Stimulated activated CD8-positive, alpha-beta memory T cell treated with anti-CD3 and anti-CD28 coated beads, Interleukin-7, amount 100 ng/mL, for 24 hours (primary cell): ENCODE results near the gene PNLIPRP2.

Experiments
- DNase-seq: peaks from one replicate; pipeline ENCODE4 v3.0.0-alpha.2; 2020; ENCODE audit warnings: low read depth

The PNLIPRP2 gene

DNA sequence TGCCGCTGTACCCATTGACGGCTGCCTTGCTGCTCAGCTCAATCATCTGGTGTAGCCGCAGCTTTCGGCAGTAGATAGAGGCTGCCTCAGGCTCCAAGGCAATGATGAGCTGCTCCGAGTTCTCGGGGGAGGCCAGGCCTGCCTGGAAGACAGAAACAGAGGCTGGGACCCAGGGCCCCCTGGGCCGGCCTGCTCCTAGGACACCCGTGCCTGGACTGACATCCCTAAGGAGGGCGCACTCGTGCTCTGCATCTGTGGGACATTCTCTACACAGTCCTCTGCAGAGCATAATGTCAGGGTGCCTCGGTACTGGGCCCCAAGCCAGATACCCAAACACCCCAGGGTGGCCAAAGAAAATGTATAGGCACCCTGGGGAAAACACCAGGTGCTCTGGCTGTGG lies 63.1 kb downstream of the PNLIPRP2 start:
- DNase-seq: no peak

DNA sequence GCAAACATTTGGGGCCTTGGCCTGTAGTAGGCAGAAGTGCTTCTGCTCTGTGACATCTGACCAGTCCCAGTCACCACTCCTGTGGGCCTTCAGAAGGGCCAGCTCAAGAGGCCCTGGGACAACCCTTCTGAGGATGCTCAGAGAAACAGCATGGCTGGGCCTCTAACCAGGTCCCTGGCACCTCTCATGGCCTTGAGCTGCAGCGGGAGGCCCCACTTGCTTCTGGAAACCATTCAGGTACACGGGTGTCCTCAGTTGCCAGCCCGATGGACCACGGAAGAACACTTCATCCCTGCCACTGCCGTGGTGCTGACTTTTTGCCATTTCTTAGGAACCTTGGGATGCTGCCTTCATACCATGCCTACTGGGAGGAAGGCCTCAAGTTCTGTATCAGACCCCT lies 64.0 kb downstream of the PNLIPRP2 start:
- DNase-seq: no peak

DNA sequence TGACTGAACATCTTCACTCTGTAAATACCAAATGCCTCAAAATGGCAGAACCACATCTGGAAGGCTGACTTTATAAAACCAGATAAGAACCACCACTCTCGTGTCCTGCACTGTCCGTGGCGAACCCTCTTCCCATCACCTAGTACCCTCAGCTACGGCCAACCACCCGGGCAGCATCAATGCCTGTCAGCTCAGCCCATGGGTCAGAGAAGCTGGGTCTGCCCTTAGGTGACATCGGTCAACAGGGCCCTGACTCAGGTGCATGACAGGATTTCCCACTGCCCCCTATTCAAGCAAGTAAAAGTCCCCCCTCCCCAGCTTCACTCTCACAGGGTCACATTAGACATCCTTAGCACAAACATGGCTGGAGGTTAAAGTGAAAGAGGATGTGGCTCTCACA lies 65.1 kb downstream of the PNLIPRP2 start:
- DNase-seq: no peak

DNA sequence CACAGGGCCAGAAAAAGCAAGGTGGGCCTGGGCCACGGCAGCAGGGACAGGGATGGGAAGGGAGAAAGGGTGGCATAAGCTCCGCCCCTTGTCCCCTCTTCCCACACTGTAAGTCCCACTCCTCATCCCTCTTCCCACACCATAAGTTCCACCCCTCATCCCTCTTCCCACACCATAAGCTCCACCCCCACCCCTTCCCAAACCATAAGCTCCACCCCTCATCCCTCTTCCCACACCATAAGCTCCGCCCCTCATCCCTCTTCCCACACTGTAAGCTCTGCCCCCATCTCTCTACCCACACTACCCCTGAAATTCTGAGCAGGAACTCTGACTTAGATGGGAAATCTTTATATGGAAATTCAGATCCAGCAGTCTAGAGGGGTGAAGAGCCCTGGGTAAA lies 65.9 kb downstream of the PNLIPRP2 start:
- no peak for DNase-seq

DNA sequence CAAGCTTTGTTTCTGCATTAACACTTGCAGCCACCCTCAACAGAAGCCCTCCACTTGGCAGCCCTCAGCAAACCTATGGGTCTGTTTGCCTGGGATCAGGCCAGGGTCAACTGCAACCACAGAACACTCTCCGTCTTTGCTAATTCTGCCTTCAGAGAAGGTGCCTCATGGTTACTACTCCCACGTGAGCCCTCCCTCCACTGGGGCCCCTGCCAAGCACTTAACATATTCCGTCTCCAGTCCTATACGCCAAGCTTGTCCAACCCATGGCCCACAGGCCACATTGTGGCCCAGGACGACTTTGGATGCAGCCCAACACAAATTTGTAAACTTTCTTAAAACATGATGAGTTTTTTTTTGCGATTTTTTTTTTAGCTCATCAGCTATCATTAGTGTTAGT lies 66.9 kb downstream of the PNLIPRP2 start:
- no peak for DNase-seq

DNA sequence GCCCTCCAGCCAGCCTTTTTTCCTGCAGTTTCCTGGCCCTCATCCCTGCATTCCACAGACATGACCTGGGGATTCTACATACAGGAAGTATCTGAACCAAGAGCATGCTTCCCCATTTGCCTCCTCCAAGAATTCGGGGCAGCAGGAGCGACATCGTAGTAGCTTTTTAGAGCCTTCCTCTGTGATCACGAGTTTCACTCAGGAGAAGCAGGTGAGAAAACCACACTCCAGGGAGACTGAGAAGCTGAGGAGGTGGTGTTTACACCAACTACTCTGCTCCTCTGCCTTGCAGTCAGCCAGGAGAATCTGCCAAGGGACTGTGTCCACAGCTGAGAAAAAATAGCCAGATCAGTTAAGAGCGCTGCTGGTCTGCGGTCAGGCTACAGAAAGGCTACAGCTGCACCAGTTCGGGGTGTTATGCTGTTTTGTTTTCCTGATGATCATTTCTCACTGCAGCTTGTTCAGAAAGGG lies 67.5 kb downstream of the PNLIPRP2 start:
- DNase-seq: no peak

DNA sequence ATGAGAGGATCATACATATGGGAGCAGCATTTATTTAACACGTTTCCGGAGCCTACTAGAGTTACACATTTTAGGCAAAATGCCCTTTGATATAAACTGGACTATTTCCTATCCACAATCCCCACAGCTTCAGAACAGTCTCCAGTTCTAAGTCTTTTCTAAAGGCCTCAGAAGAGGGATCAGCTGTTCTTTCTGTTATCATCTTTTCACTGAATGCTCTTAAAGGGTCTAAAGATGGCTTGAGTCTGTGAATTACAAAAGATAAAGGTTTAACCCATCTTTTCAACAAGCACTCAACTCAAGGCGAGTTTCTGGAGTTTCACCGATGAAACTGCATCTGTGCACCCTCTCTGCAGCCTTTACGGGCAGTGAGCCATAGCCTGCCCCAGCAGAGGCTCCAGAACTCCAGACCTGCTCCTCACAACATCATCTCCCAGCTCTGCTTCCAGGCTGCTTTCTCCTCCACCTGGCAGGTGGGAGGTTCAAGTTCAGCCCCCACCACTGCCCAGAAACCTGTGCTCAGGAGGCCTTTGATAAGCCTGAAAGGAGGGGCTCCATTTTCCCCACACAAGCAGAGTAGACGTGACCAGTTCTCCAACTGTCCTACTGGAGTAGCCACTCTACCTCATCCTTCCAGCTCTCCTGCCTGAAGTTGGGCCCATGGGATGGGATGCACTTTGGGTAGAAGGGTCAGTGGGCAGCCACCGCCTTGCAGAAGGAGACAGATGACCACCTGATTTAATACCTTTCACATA lies 68.2 kb downstream of the PNLIPRP2 start:
- no peak for DNase-seq

DNA sequence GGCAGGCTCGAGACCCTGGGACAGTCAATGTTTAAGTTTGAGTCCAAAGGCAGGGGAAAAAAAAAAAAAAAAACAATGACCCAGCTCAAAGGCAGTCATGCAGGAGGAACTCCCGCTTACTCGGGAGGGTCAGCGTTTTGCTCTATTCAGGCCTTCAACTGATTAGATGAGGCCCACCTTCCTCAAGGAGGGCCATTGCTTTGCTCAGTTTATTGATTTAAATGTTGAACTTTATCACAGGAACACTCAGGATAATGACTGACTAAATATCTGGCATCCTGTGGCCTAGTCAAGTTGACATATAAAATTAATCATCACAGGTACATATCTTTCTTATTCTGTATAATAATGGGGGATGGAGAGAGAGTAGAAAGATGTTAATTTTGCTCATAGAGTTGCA lies 69.0 kb downstream of the PNLIPRP2 start:
- DNase-seq: no peak

DNA sequence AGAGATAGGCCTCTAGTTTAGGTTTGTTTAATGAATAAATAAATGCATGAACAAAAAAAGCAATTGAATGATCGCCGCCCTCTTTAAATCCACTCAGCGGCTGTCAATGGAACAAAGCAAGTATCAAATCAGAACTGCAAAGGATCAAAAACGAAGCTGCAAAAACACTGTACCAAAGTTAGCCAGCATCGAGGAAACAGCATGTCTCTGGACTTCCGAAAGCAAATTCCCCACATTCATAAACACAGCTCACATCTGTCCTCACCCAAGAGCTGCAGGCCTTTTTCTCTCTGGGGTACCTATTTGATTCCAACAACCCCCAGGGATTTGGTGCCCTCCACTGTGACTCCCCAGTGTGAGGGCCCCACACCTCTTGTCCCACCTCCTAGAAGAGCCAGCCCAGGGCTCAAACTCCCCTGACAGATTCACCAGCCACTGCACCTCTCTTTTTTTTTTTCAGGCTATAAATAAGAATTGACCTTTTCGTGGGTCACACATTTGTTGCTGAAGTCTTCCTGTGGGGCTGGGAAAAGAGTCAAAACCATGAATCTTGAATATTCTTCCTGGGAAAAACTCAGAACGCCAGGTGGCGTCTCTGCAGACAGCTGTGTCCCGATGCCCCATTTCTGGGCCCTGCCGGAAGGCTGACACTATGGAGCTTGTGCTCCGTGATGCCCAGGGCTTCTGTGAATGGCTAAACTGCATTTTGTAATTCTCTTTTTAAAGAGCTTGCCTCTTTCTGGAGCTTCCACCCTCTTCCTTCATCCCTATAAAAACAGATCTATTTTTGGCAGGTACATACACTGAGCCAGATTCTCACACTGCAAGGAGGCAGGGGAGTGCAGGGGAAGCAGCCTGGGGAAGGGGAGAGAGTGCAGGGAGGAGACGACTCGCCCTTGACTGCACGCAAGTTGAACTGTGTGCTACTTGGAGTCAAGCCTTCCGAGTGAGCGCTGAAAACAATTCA lies 69.9 kb downstream of the PNLIPRP2 start:
- no peak for DNase-seq

DNA sequence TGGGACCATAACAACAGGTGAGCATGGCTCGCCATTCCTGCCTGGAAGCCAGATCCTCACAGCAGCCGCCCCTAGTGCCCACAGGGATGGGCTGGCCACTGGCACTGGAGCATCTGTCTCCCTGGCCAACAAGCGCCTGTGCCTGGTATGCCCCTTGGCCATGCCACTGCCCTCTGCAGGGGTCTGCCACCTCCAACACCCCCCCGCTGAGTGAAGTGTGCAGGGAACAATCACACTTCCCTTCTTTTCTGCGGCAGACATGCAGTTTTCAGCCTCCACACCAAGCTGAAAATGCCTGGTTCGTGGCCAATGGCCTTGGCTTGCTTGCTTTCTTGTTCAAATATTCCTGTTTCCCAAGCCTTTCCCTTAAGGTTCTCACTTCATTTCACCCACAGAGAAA lies 70.9 kb downstream of the PNLIPRP2 start:
- no peak for DNase-seq

DNA sequence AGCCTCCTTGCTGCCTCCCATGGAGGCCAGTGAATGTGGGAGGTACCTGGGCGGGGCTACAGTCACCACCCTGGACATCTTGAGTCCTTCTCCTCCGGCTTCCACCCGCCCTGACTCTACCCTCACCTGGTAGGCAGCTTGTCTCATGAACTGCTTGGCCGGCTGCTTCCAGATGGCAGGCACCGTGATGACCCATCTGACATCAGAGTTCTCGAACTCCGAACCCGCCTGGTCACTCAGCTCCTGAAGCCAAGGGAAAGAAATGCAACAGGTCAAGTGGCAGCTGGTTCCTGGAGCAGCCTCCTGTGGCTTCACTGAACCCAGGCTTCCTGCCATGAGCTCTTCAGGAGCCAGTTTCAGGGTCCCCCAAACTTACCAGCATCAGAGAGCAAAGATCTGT lies 71.5 kb downstream of the PNLIPRP2 start:
- DNase-seq: no peak

DNA sequence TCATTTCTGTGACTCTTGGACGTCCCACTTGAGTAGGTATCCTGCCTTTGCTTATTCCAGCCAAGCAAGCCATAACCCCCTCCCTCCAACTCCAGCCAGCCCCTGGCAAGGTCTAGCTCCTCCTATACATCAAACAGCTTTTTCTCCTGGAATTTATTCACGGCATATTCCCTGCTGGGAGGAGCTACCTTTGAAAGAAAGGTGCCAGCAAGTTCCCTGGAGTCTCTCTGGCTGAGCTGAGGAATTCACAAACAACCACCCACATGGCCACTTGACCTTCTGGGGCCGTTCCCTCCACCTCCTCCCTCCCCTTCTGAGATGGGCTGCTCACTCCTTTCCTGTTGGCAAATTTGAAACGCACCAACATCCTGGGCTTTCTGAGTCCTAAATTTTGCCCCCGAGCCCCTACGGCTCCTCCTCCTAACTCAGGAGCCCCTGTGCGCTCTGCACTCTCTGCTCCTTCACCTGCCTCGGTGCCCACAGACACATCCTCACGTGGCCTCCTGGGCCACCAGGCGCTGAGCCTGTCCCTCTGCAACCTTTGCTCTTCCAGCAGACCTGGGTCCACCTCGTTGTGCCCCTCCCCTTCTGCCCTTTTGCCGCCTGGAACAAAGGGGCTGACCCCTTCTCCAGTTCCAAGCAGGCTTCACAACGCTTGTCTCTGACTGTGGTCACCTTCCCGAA lies 73.6 kb downstream of the PNLIPRP2 start:
- DNase-seq: no peak
